AG08395 (cell line): ENCODE results near the gene FAM162B.
"Not testable (repeated sequence)": the region's sequence is repeated elsewhere in the genome, so short reads cannot be mapped to it uniquely, and the experiment has no call there.

Experiments used
- DNase-seq: peaks from one replicate; pipeline ENCODE4 v3.0.0; 2012; ENCODE audit warnings: mixed read lengths, low spot score

FAM162B gene

DNA sequence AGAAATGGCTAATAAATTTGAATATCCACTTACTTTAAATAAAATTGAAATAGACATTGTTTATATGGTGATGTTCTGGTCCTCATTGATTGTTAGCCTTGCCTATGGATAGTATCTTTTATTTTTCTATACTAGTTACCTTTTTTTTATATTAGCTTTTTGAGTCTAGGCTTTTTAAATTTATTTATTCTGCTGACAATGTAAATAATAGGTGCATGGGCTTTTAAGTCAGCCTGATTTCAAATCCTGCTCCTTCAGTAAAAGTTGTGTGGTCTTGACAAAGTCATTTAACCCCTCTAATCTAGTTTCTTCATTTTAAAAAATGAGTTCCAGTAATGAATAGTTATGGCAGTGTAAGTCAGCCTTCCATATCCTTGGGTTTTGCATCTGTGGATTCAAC, 38.6 kb downstream of the FAM162B start:
- no peak for DNase-seq

DNA sequence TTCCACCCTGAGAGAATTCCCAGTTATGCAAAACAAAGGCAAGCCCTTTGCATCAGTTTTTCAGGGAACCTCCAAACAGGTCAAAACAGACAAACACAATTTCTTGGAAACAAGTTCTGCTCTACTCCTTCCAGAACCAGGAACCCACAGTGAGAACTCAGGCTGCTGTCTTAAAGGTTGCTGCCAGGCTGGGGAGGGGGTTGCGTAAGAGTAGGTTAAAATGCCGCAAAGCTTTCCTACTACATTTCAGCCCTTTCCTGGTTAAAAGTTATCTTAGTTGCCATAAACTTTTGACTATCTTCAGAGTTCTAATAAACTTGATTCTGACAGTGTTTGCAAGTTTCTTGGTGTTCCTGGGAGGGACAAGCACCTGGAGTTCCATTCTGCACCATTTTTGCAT, 50.8 kb downstream of the FAM162B start:
- no peak for DNase-seq

DNA sequence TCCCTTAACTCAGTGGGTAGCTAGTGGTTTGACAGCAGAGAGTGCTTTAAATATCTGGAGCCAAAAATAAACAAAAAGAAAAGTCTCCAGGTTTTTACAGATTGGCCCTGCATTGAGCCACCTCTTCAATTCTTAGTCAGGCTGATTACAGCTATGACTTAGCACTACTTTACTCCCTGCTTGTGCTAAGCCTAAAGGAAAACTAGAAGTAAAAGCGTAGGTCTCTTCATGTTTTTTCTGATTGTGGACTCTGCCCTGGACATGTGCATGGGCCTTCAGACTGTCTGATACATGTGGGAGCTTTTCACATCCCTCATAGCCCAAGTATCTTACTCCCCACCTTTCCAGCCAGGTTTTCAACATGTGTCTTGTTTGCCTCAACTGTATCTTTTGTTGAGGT, 51.2 kb downstream of the FAM162B start:
- no peak for DNase-seq

DNA sequence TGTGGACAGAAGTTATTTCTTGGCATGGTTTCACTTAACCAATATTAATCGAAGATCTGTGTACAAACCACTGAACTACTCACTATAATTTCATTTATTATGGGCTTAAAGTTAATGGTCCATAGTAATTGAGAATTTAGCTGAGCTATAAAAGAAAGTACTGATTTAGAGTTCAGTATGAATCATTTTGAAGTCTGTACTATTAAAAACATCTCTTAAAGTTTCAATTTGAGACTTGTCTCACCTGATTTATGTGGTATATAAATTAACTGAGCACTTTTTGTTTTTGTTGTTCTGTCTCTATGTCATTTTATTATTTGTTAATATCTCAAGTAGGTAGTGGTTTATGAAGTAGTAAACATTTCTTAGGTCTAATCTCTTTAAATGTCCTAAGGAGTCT, 59.6 kb downstream of the FAM162B start:
- no peak for DNase-seq

DNA sequence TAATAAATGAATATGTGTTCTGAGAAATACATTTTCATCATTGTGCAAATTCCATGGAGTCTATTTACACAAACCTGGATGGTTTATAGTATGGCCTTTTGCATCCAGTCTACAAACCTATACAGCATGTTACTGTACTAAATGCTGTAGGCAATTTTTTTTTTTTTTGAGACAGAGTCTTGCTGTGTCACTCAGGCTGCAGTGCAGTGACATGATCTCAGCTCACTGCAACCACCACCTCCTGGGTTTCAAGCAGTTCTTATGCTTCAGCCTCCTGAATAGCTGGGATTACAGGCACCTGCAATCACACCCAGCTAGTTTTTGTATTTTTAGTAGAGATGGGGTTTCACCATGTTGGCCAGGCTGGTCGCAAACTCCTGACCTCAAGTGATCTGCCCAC, 61.6 kb downstream of the FAM162B start:
- not testable (repeated sequence) for DNase-seq
